ENCODE results near the gene ADGRA1.

ADGRA1 gene

GRCh38 chr10:133079836-133080682 lies 7.7 kb upstream of the ADGRA1 start:
- TF ChIP-seq POU6F1 (CRISPR knock-in tag; IDR thresholded peaks at IDR 0.05; ENCODE audit: borderline replicate concordance, low read depth) (no peak), ZFP30 (CRISPR knock-in tag; IDR thresholded peaks at IDR 0.05) (no peak), TOX (CRISPR knock-in tag; IDR thresholded peaks at IDR 0.05; ENCODE audit: borderline replicate concordance) (no peak), OSR1 (CRISPR knock-in tag; IDR thresholded peaks at IDR 0.05) (no peak), ARNTL (CRISPR knock-in tag; IDR thresholded peaks at IDR 0.05; ENCODE audit: borderline replicate concordance, low read depth) (no peak), PATZ1 (CRISPR knock-in tag; IDR thresholded peaks at IDR 0.05; ENCODE audit: borderline replicate concordance) (no peak), ZC3H10 (CRISPR knock-in tag; IDR thresholded peaks at IDR 0.05) (no peak), BACH2 (CRISPR knock-in tag; IDR thresholded peaks at IDR 0.05; ENCODE audit: borderline replicate concordance) (no peak), ISL1 (CRISPR knock-in tag; IDR thresholded peaks at IDR 0.05) (no peak), TCF4 (CRISPR knock-in tag; IDR thresholded peaks at IDR 0.05; ENCODE audit: borderline replicate concordance) (no peak), ZNF8 (CRISPR knock-in tag; IDR thresholded peaks at IDR 0.05) (no peak), ZNF565 (CRISPR knock-in tag; conservative IDR thresholded peaks at IDR 0.05; ENCODE audit: low read depth) (no peak), ESRRG (CRISPR knock-in tag; IDR thresholded peaks at IDR 0.05) (no peak), GLIS3 (CRISPR knock-in tag; IDR thresholded peaks at IDR 0.05) (no peak), ZFP3 (CRISPR knock-in tag; IDR thresholded peaks at IDR 0.05) (no peak), CSRNP3 (CRISPR knock-in tag; IDR thresholded peaks at IDR 0.05) (no peak)
- ATAC-seq: no peak

GRCh38 chr10:133080683-133081040 lies 7.1 kb upstream of the ADGRA1 start:
- TF ChIP-seq TSHZ2 (CRISPR knock-in tag; IDR thresholded peaks at IDR 0.05) (no peak), TOX (CRISPR knock-in tag; IDR thresholded peaks at IDR 0.05; ENCODE audit: borderline replicate concordance) (no peak), ZFP3 (CRISPR knock-in tag; IDR thresholded peaks at IDR 0.05) (no peak), ZFP30 (CRISPR knock-in tag; IDR thresholded peaks at IDR 0.05) (no peak), CSDC2 (CRISPR knock-in tag; IDR thresholded peaks at IDR 0.05) (no peak), ARNTL (CRISPR knock-in tag; IDR thresholded peaks at IDR 0.05; ENCODE audit: borderline replicate concordance, low read depth) (no peak), ZC3H10 (CRISPR knock-in tag; IDR thresholded peaks at IDR 0.05) (no peak), GLIS3 (CRISPR knock-in tag; IDR thresholded peaks at IDR 0.05) (no peak), PATZ1 (CRISPR knock-in tag; IDR thresholded peaks at IDR 0.05; ENCODE audit: borderline replicate concordance) (no peak), POU6F1 (CRISPR knock-in tag; IDR thresholded peaks at IDR 0.05; ENCODE audit: borderline replicate concordance, low read depth) (no peak), CSRNP3 (CRISPR knock-in tag; IDR thresholded peaks at IDR 0.05) (no peak), ESRRG (CRISPR knock-in tag; IDR thresholded peaks at IDR 0.05) (no peak), ZNF565 (CRISPR knock-in tag; conservative IDR thresholded peaks at IDR 0.05; ENCODE audit: low read depth) (no peak), OSR1 (CRISPR knock-in tag; IDR thresholded peaks at IDR 0.05) (no peak), BACH2 (CRISPR knock-in tag; IDR thresholded peaks at IDR 0.05; ENCODE audit: borderline replicate concordance) (no peak), ISL1 (CRISPR knock-in tag; IDR thresholded peaks at IDR 0.05) (no peak), RARB (CRISPR knock-in tag; IDR thresholded peaks at IDR 0.05) (no peak)
- no peak for ATAC-seq
